ENCODE data around the gene EYA2.

DNA sequence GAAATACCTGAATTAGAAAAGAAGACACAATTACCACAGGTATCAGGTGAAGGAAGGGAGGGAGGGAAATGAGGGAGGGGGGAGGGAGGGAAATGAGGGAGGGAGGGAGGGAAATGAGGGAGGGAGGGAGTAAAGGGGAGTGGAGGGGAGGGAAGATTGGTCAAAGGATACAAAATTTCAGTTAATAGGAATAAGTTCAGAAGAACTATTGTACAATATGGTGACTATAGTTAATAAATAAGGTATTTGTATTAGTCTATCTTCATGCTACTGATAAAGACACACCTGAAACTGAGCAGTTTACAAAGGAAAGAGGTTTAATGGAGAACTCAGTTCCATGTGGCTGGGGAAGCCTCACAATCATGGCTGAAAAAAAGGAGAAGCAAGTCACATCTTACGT lies 185.7 kb downstream of the EYA2 start:
- TF ChIP-seq CTCF (IDR thresholded peaks at IDR 0.05) (no peak), EZH2 (IDR thresholded peaks at IDR 0.05) (no peak)
